ENCODE measurements around the gene CLEC2L. TPM values are rescaled to one million over a fixed set of nuclear protein-coding genes. Genes with fewer than 3 reads are reported as not detected.

Gene CLEC2L
- polyA plus RNA-seq, 1 donor (not counting 4 experiments of a cell fraction or from before 2014, with no cell fraction given): not detected

DNA sequence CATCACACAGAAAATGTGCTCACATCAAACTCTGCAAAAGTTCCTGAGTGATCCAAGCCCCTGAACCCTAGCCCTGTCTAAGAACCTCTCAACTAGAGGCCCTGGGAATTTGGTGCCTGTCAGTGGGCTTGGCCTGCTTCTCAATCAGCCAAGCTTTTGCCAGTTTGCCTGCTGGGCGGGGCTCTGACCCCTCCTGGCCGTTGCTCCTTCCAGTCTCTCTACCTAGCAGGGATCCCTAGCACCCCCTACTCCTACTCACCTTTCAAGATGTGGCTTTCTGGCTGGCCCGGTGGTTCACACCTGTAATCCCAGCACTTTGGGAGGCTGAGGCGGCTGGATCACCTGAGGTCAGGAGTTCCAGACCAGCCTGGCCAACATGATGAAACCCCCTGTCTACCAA, 42.1 kb upstream of the CLEC2L start:
- Histone ChIP-seq H3K4me2 (ENCODE audit: control insufficient read depth, extremely low read depth, insufficient read depth, low read depth, low read length) (no peak overlapping the region), H3K27ac (ENCODE audit: control insufficient read depth, insufficient read depth, low read length) (no peak overlapping the region), H3K79me2 (ENCODE audit: control insufficient read depth, insufficient read depth, low read length) (no peaks in the 10 kb centered on the region), H3K9me1 (ENCODE audit: control insufficient read depth, extremely low read depth, insufficient read depth, low read length) (no peaks in the 10 kb centered on the region), H3K9me3 (ENCODE audit: control insufficient read depth, low read depth, low read length) (no peaks in the 10 kb centered on the region), H3K4me3 (ENCODE audit: control insufficient read depth in 2 of 3, extremely low read depth in 1 of 3, insufficient read depth in 2 of 3, low read depth in 1 of 3, low read length in 3 of 3) (no peak overlapping the region), H3K27me3 (ENCODE audit: control insufficient read depth, extremely low read depth, insufficient read depth, low read length) (peaks cover 12% of the 10 kb centered on the region), H3K36me3 (ENCODE audit: control insufficient read depth in 2 of 2, extremely low read depth in 1 of 2, insufficient read depth in 2 of 2, low read length in 2 of 2) (no peaks in the 10 kb centered on the region), H4K20me1 (ENCODE audit: control insufficient read depth, extremely low read depth, insufficient read depth, low read length) (no peaks in the 10 kb centered on the region), H3K9ac (ENCODE audit: control insufficient read depth, extremely low read depth, insufficient read depth, low read length) (no peak overlapping the region), H2AFZ (ENCODE audit: control insufficient read depth, low read length) (no peak overlapping the region), H3K4me1 (ENCODE audit: control insufficient read depth, extremely low read depth, insufficient read depth, low read length) (peaks cover 5% of the 10 kb centered on the region)
- dilution Hi-C loops (cut with MboI; ENCODE audit: extremely low pct_ligation_motif_present, low sequenced_read_pairs): no loop called here
- DNase-seq (ENCODE audit: low read depth, low spot score): no peak
- no peak for FAIRE-seq
- no peak for TF ChIP-seq EZH2 (IDR thresholded peaks at IDR 0.05; ENCODE audit: low read length)
- TF ChIP-seq, protein P1, sequence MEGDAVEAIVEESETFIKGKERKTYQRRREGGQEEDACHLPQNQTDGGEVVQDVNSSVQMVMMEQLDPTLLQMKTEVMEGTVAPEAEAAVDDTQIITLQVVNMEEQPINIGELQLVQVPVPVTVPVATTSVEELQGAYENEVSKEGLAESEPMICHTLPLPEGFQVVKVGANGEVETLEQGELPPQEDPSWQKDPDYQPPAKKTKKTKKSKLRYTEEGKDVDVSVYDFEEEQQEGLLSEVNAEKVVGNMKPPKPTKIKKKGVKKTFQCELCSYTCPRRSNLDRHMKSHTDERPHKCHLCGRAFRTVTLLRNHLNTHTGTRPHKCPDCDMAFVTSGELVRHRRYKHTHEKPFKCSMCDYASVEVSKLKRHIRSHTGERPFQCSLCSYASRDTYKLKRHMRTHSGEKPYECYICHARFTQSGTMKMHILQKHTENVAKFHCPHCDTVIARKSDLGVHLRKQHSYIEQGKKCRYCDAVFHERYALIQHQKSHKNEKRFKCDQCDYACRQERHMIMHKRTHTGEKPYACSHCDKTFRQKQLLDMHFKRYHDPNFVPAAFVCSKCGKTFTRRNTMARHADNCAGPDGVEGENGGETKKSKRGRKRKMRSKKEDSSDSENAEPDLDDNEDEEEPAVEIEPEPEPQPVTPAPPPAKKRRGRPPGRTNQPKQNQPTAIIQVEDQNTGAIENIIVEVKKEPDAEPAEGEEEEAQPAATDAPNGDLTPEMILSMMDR (optimal IDR thresholded peaks at IDR 0.05 in 1 of 3, IDR thresholded peaks at IDR 0.05 in 1 of 3, conservative IDR thresholded peaks at IDR 0.05 in 1 of 3; ENCODE audit: extremely low read depth in 1 of 3, insufficient read depth in 2 of 3, low read length in 3 of 3): no peak

DNA sequence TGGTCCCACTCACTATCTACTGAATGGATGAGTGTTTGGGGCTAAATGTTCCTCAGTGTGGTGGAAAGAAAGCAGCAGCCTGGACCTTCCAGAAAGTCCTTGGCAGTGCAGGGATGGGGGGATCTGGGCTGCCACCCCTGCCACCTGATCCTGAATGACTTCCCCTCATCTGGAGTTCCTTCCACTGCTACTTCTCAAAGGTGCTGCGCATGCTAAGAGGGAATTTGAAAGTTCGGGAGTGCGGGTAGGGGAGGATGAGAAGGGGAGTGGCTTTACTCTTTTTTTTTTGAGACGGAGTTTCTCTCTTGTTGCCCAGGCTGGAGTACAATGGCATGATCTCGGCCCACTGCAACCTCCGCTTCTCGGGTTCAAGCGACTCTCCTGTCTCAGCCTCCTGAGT, 41.4 kb upstream of the CLEC2L start:
- Histone ChIP-seq H2AFZ (ENCODE audit: control insufficient read depth, low read length) (no peak overlapping the region), H3K9me3 (ENCODE audit: control insufficient read depth, low read depth, low read length) (no peaks in the 10 kb centered on the region), H3K79me2 (ENCODE audit: control insufficient read depth, insufficient read depth, low read length) (no peaks in the 10 kb centered on the region), H3K27ac (ENCODE audit: control insufficient read depth, insufficient read depth, low read length) (no peak overlapping the region), H3K9me1 (ENCODE audit: control insufficient read depth, extremely low read depth, insufficient read depth, low read length) (no peaks in the 10 kb centered on the region), H3K9ac (ENCODE audit: control insufficient read depth, extremely low read depth, insufficient read depth, low read length) (no peak overlapping the region), H3K27me3 (ENCODE audit: control insufficient read depth, extremely low read depth, insufficient read depth, low read length) (peaks cover 12% of the 10 kb centered on the region), H4K20me1 (ENCODE audit: control insufficient read depth, extremely low read depth, insufficient read depth, low read length) (no peaks in the 10 kb centered on the region), H3K36me3 (ENCODE audit: control insufficient read depth in 2 of 2, extremely low read depth in 1 of 2, insufficient read depth in 2 of 2, low read length in 2 of 2) (no peaks in the 10 kb centered on the region), H3K4me2 (ENCODE audit: control insufficient read depth, extremely low read depth, insufficient read depth, low read depth, low read length) (no peak overlapping the region), H3K4me3 (ENCODE audit: control insufficient read depth in 2 of 3, extremely low read depth in 1 of 3, insufficient read depth in 2 of 3, low read depth in 1 of 3, low read length in 3 of 3) (no peak overlapping the region), H3K4me1 (ENCODE audit: control insufficient read depth, extremely low read depth, insufficient read depth, low read length) (peaks cover 5% of the 10 kb centered on the region)
- no peak for FAIRE-seq
- no peak for TF ChIP-seq EZH2 (IDR thresholded peaks at IDR 0.05; ENCODE audit: low read length)
- TF ChIP-seq, protein P1 (optimal IDR thresholded peaks at IDR 0.05 in 1 of 3, IDR thresholded peaks at IDR 0.05 in 1 of 3, conservative IDR thresholded peaks at IDR 0.05 in 1 of 3; ENCODE audit: extremely low read depth in 1 of 3, insufficient read depth in 2 of 3, low read length in 3 of 3): no peak
- no peak for DNase-seq (ENCODE audit: low read depth, low spot score)
- dilution Hi-C loops (cut with MboI; ENCODE audit: extremely low pct_ligation_motif_present, low sequenced_read_pairs): no loop called here

Measured in keratinocyte (primary cell).